ENCODE data around the gene PMS1.
"Not testable (repeated sequence)": the region's sequence is repeated elsewhere in the genome, so short reads cannot be mapped to it uniquely, and the experiment has no call there.

PMS1 gene

GRCh38 chr2:189818249-189819038, 34.2 kb downstream of the PMS1 start:
- DNase-seq (ENCODE audit: low read depth), result no peak

GRCh38 chr2:189819297-189819704, 35.1 kb downstream of the PMS1 start:
- no peak for DNase-seq (ENCODE audit: low read depth)

DNA sequence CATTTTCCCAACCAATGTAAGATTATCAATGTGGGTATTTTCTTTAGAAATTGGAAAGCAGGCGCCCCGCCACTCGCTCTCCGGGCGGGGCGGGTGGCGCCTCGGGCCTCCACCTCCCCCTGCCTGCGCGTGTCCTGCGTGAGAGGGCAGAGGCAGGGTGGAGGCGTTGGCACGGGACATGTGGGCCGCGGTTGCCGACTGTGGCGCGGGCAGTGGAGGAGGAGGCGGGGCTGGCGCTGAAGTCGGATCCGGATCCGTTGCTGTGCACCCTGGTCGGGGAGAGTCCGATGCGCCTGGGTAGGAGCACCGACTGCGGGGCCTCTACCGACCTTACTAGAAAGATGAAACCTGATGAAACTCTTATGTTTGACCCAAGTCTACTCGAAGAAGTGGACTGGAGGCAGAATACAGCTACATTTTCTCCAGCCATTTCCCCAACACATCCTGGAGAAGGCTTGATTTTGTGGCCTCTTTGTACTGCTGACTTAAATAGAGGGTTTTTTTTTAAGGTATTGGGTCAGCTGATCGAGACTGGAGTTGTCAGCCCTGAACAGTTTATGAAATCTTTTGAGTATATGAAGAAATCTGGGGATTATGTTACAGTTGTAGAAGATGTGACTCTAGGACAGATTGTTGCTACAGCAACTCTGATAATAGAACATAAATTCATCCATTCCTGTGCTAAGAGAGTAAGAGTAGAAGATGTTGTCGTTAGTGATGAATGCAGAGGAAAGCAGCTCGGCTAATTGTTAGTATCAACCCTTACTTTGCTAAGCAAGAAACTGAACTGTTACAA, 37.9 kb downstream of the PMS1 start:
- no peak for DNase-seq (ENCODE audit: low read depth)

- DNase-seq (ENCODE audit: low read depth), result no peak
Measured at GRCh38 chr2:189824694-189825396, 40.6 kb downstream of the PMS1 start.

GRCh38 chr2:189826039-189826438, 41.8 kb downstream of the PMS1 start:
- DNase-seq (ENCODE audit: low read depth), result no peak

DNA sequence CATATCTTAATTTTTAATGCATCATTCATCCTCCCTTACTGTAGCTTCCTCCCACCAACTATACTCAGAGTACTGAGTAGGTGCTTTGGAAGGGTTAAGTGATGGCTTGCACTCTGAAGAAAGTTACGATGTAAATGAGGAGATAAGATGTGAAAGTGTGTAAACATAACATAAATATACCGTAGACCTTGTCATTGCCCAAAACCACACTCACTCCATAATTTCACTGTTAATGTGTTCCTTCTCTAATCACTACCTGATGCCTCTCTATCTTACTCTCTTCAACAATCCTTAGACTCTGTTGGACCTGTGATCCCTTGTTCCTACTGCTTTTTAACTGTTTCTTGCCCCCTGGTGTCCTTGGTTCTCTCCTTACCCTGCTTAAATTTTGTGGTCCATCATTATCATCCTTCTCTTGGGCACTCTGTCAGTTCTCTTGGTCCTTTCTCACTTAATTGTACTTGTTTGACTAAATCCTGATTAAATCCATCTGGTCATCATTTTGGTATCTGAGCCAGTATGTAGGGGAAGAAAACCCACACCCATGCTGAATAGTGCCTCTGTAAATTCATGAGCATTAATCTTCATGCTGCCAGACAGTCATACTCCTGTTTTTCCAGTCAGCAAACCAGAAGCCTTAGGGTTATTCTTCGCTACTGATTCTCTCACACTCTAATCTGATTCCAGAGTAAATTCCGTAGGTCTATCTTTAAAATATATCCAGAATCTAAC, 45.0 kb downstream of the PMS1 start:
- no peak for DNase-seq (ENCODE audit: low read depth)

DNA sequence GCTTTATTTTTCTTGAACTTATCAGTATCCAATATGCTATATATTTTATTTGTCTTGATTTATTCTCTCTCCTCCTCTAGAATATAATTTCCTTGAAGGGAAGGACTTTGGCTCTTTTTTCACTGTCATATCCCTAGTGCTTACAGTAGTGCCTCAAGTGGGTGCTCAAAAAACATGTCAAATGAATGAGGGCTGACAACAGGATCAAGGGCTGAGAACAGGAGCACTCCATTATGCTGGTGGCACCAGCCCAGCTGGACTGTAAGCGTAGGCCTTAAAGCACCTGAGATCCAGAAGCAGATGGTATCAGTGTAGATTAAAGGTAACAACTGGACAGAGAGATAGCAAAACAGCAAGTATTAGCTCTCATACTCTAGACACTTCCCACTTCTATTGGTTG, 46.3 kb downstream of the PMS1 start:
- no peak for DNase-seq (ENCODE audit: low read depth)

DNA sequence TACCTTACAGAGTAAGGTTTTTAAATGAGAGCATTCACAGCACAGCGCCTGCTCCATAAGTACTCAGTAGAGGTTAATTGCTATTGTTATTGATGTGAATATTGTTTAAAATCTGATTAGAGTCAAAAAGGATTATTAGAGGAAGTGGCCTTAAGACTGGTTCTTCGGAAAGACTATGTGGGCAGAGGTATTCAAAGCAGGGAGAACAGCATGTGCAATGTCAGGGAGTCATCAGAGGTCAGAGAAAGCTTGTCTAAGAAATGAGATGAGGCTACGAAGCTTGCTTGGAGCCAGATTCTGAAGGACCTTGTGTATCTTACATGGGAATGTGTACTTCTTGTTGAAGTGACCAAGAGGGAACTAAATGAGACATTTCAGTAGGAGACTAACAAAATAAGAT, 49.8 kb downstream of the PMS1 start:
- no peak for DNase-seq (ENCODE audit: low read depth)

- DNase-seq (ENCODE audit: low read depth), result not testable (repeated sequence)
Measured at GRCh38 chr2:189834642-189835041, 50.4 kb downstream of the PMS1 start.

GRCh38 chr2:189835855-189836558, 51.8 kb downstream of the PMS1 start:
- no peak for DNase-seq (ENCODE audit: low read depth)

DNA sequence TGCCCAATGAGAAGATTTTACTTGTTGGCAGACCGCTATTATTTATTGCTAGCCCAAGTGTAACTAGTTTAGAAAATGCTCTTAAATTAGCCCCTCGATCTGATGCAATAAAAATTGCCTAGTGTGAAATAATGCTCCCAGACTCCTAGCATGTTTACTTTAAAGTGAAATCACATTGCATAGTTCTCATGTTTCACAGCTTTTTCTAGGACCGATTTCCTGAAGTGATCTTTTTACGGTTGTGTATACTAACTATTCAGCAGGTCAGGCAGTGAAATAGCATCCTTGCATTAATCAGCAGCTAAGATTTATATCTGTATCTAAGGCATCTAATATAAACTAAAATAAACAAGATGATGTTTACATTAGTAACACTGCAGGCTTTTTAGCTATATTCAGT, 52.4 kb downstream of the PMS1 start:
- DNase-seq (ENCODE audit: low read depth), result no peak

DNA sequence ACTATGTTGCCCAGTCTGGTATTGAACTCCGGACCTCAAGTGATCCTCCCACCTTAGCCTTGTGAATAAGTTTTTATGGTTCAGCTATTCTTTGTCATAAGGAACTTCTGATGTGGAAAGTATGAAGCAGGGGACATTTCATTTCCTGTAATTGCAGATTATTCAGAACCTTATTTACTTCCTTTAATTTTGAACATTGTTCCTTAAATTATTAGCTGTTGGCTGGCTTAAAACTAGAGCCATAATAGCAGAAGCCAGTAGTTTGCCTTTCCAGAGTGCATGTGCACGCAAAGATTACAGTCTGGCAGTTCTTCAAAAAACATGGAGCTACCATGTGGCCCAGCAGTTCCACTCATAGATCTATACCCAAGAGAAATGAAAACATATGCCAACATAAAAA, 53.1 kb downstream of the PMS1 start:
- DNase-seq (ENCODE audit: low read depth), result no peak

- no peak for DNase-seq (ENCODE audit: low read depth)
Measured at GRCh38 chr2:189841019-189841418, 56.8 kb downstream of the PMS1 start.

GRCh38 chr2:189848276-189848675, 64.0 kb downstream of the PMS1 start:
- DNase-seq (ENCODE audit: low read depth), result no peak

- no peak for DNase-seq (ENCODE audit: low read depth)
Measured at GRCh38 chr2:189849550-189849949, 65.3 kb downstream of the PMS1 start.

DNA sequence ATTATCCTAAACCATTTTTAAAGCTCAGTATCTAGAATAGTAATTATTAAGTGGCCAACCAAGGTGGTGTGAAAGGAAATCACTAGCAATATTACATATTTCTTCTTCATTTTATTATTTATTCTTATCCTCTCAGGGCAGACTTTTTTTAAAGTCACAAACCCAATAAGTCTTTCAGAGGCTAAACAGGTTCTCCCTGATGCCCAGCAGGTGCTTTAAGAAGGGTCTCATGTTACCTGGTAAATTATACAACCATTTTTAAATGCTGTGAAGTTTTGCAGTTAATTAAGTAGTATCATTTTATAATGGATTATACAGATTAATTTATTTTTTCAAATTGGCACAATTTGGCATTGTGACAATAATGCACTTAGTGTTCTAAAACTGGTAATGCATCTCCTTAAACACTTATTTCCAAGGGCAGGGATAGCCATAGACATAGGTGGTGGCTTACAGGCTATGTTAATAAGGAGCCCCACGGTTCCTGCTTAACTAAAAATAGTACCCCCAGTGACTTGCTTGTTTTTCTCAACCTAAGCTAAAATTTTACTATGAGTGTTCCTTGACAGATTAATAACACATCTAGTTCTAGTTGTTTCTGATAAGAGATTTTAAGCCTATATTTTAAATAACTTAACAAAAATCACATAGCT, 67.0 kb downstream of the PMS1 start:
- DNase-seq (ENCODE audit: low read depth), result no peak

- DNase-seq (ENCODE audit: low read depth), result no peak
Measured at GRCh38 chr2:189854187-189854586, 69.9 kb downstream of the PMS1 start.

- DNase-seq (ENCODE audit: low read depth), result no peak
Measured at GRCh38 chr2:189854940-189855339, 70.7 kb downstream of the PMS1 start.

GRCh38 chr2:189858291-189858690, 74.0 kb downstream of the PMS1 start:
- DNase-seq (ENCODE audit: low read depth), result no peak

DNA sequence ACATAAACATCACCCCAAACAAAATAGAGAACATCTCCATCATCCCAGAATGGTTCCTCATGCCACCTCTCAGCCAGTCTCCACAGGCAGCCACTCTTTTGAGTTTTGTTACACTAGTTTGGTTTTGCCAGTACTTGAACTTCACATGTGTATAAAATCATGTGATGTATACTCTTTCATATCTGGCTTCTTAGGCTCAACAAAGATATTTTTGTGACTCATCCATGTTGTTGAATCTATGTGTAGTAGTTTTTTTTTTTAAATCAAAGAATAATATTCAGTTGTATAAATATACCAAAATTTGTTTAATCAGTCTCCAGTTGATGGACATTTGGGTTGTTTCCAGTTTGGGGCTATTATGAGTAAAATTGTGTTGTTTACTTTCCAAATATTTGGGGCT, 75.9 kb downstream of the PMS1 start:
- no peak for DNase-seq (ENCODE audit: low read depth)

DNA sequence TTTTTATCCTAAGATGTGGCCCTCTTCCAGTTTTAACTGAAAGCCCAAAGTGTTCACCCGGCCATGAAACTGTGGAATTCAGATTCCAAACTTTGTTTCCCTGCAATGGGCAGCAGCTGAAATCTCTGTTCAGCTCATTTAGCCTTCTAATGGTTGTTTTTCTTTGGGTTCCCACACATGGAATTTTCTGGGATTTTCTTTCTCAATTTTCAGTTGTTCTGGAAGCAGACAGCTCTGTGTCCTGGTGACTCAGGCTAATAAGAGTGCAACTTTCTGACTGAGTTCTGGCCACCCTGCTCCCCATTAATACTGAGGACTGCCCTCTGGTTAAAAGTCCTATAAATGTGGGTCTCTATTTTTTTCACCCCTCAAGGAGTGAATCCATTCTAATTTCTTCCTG, 78.5 kb downstream of the PMS1 start:
- no peak for DNase-seq (ENCODE audit: low read depth)

Measured in T follicular helper cell (primary cell).